Measurements from ENCODE around the gene RECK. TPM values are rescaled to one million over a fixed set of nuclear protein-coding genes. Genes with fewer than 3 reads are reported as not detected.

Gene RECK
- total RNA-seq, 4 donors from 2014 or later = 2.1 to 9.7 (median 3.7) TPM

GRCh38 chr9:36110434-36110833 is 73.7 kb downstream of the RECK start:
- no peak overlapping the region for H3K4me3 ChIP-seq (ENCODE audit: low read depth, poor library complexity, severe bottlenecking)
- intact Hi-C loops (cut with DNase I; ENCODE audit: low total_unique reads) = no loop called here
- TF ChIP-seq POLR2A (IDR thresholded peaks at IDR 0.05) (no peak), CTCF (IDR thresholded peaks at IDR 0.05) (no peak)
- DNase-seq (ENCODE audit: low spot score in 2 of 2) = no peak
- 83 to 88% methylated on average over 2 of the region's 2 CpGs for WGBS, 2 donors

GRCh38 chr9:36112516-36112915 is 75.8 kb downstream of the RECK start:
- DNase-seq (ENCODE audit: low spot score in 2 of 2) = no peak
- intact Hi-C loops (cut with DNase I; ENCODE audit: low total_unique reads) = no loop called here
- 89 to 93% methylated on average over 3 of the region's 3 CpGs for WGBS, 2 donors
- no peak for TF ChIP-seq POLR2A (IDR thresholded peaks at IDR 0.05)
- no peak for TF ChIP-seq CTCF (IDR thresholded peaks at IDR 0.05)
- H3K4me3 ChIP-seq (ENCODE audit: low read depth, poor library complexity, severe bottlenecking) = no peak overlapping the region

- 71 to 77% methylated on average over 2 of the region's 2 CpGs for WGBS, 2 donors
- no peak for DNase-seq (ENCODE audit: low spot score in 2 of 2)
These were observed 77.3 kb downstream of the RECK start for GRCh38 chr9:36113999-36114398.

GRCh38 chr9:36116593-36116992 is 79.9 kb downstream of the RECK start:
- DNase-seq (ENCODE audit: low spot score in 2 of 2) = no peak
- WGBS, 2 donors = 84 to 93% methylated on average over 3 of the region's 3 CpGs
- intact Hi-C loops (cut with DNase I; ENCODE audit: low total_unique reads) = no loop called here
- TF ChIP-seq POLR2A (IDR thresholded peaks at IDR 0.05) (no peak), CTCF (IDR thresholded peaks at IDR 0.05) (no peak)
- H3K4me3 ChIP-seq (ENCODE audit: low read depth, poor library complexity, severe bottlenecking) = no peak overlapping the region

More at GRCh38 chr9:36113999-36114398, 77.3 kb downstream of the RECK start:
- TF ChIP-seq POLR2A (IDR thresholded peaks at IDR 0.05) (no peak), CTCF (IDR thresholded peaks at IDR 0.05) (no peak)
- intact Hi-C loops (cut with DNase I; ENCODE audit: low total_unique reads) = no loop called here
- H3K4me3 ChIP-seq (ENCODE audit: low read depth, poor library complexity, severe bottlenecking) = no peak overlapping the region

- intact Hi-C loops (cut with DNase I; ENCODE audit: low total_unique reads) = no loop called here
- DNase-seq (ENCODE audit: low spot score in 2 of 2) = no peak
- 94 to 96% methylated on average over 2 of the region's 2 CpGs for WGBS, 2 donors
- H3K4me3 ChIP-seq (ENCODE audit: low read depth, poor library complexity, severe bottlenecking) = no peak overlapping the region
- no peak for TF ChIP-seq POLR2A (IDR thresholded peaks at IDR 0.05)
- no peak for TF ChIP-seq CTCF (IDR thresholded peaks at IDR 0.05)
These were observed 81.5 kb downstream of the RECK start for GRCh38 chr9:36118201-36118600.

- 90 to 92% methylated on average over 15 of the region's 15 CpGs for WGBS, 2 donors
- TF ChIP-seq CTCF (IDR thresholded peaks at IDR 0.05) (no peak), POLR2A (IDR thresholded peaks at IDR 0.05) (no peak)
- intact Hi-C loops (cut with DNase I; ENCODE audit: low total_unique reads) = no loop called here
These were observed 82.0 kb downstream of the RECK start for GRCh38 chr9:36118706-36119105.

More at GRCh38 chr9:36118706-36119105, 82.0 kb downstream of the RECK start:
- DNase-seq (ENCODE audit: low spot score in 2 of 2) = peak in 1 of 2 donors; percentile 77
- no peak overlapping the region for H3K4me3 ChIP-seq (ENCODE audit: low read depth, poor library complexity, severe bottlenecking)

Data from lower leg skin (tissue), 4 donors.